ENCODE results near the gene PLAC8L1.
"Not testable (repeated sequence)": the region's sequence is repeated elsewhere in the genome, so short reads cannot be mapped to it uniquely, and the experiment has no call there.

The PLAC8L1 gene

DNA sequence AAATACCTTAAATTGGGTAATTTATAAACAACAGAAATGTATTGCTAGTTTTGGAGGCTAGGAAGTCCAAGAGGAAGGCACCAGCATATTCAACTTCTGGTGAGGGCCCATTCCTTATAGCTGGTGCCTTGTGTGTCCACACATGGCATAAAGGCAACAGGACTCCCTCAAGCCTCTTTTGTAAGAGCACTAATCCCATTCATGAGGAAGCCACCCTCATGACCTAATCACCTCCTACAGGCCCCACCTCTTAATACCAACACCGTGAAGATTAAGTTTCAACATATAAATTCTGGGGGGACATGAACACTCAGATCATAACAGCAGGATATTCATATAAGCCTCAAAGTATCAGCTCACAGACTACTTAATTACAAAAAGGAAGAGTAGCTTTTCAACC lies 4.0 kb upstream of the PLAC8L1 start:
- DNase-seq (ENCODE audit: low spot score), result no peak
- Histone ChIP-seq H3K4me3 (ENCODE audit: low read length in 2 of 2) (no peak overlapping the region), H3K79me1 (ENCODE audit: low read depth, low read length) (peaks cover under 1% of the 10 kb centered on the region), H3K4me1 (ENCODE audit: control insufficient read depth in 2 of 2, insufficient read depth in 1 of 2, low read depth in 1 of 2, low read length in 2 of 2) (no peaks in the 10 kb centered on the region), H2BK5ac (ENCODE audit: low read length) (no peak overlapping the region), H2BK120ac (ENCODE audit: low read depth, low read length) (no peak overlapping the region), H3K9me3 (replicated peaks in 1 of 2; ENCODE audit: control insufficient read depth in 2 of 2, insufficient read depth in 1 of 2, low read depth in 1 of 2, low read length in 2 of 2) (no peaks in the 10 kb centered on the region), H4K91ac (ENCODE audit: low read depth, low read length, poor library complexity) (no peak overlapping the region), H2BK15ac (ENCODE audit: low read length) (no peak overlapping the region), H3K27me3 (ENCODE audit: control insufficient read depth in 3 of 3, insufficient read depth in 3 of 3, low read depth in 1 of 3, low read length in 3 of 3) (no peaks in the 10 kb centered on the region), H3K23ac (ENCODE audit: low read depth, low read length, poor library complexity) (no peak overlapping the region), H4K8ac (ENCODE audit: low read depth, low read length) (no peak overlapping the region), H2AFZ (ENCODE audit: low read length) (no peak overlapping the region), H3K27ac (replicated peaks; ENCODE audit: low read length) (no peak overlapping the region), H3K4me2 (ENCODE audit: insufficient read depth, low read length, poor library complexity, severe bottlenecking) (no peak overlapping the region), H3K18ac (ENCODE audit: low read length) (no peak overlapping the region), H3K36me3 (replicated peaks in 1 of 2; ENCODE audit: control insufficient read depth in 2 of 2, insufficient read depth in 2 of 2, low read length in 2 of 2) (peaks cover 0 to 41% of the 10 kb centered on the region in 2 donors), H3K4ac (ENCODE audit: low read length) (no peak overlapping the region), H2AK5ac (ENCODE audit: low read depth, low read length) (no peak overlapping the region), H3K9ac (ENCODE audit: low read depth, low read length, poor library complexity) (no peak overlapping the region), H3K14ac (ENCODE audit: low read length) (no peak overlapping the region), H2BK12ac (ENCODE audit: low read length) (no peak overlapping the region)
- WGBS, 2 donors (ENCODE audit: extremely low coverage in 2 of 2, insufficient read length in 2 of 2, insufficient replicate concordance in 1 of 2), result no CpG with 5 or more reads among the region's 1 CpG

DNA sequence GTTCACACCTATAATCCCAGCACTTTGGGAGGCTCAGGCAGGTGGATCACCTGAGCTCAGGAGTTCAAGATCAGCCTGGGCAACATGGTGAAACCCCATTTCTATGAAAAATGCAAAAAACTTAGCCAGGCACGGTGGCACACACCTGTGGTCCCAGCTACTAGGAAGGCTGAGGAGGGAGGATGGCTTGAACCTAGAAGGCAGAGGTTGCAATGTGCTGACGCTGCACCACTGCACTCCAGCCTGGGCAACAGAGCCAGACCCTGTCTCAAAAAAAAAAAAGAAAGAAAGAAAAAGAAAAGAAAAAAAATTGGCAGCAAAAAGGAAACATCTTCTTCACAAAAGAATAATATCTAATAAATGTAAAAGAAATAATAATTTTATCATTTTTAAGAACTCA lies 3.5 kb upstream of the PLAC8L1 start:
- H2BK15ac ChIP-seq (ENCODE audit: low read length); H3K79me1 ChIP-seq (ENCODE audit: low read depth, low read length); H3K14ac ChIP-seq (ENCODE audit: low read length); H3K4me3 ChIP-seq (ENCODE audit: low read length in 2 of 2); H3K27ac ChIP-seq (replicated peaks; ENCODE audit: low read length); H3K4me2 ChIP-seq (ENCODE audit: insufficient read depth, low read length, poor library complexity, severe bottlenecking); H3K27me3 ChIP-seq (ENCODE audit: control insufficient read depth in 3 of 3, insufficient read depth in 3 of 3, low read depth in 1 of 3, low read length in 3 of 3); H3K18ac ChIP-seq (ENCODE audit: low read length); H3K9me3 ChIP-seq (replicated peaks in 1 of 2; ENCODE audit: control insufficient read depth in 2 of 2, insufficient read depth in 1 of 2, low read depth in 1 of 2, low read length in 2 of 2); H2BK120ac ChIP-seq (ENCODE audit: low read depth, low read length); H2BK12ac ChIP-seq (ENCODE audit: low read length); H2BK5ac ChIP-seq (ENCODE audit: low read length); H3K23ac ChIP-seq (ENCODE audit: low read depth, low read length, poor library complexity); H4K91ac ChIP-seq (ENCODE audit: low read depth, low read length, poor library complexity); H4K8ac ChIP-seq (ENCODE audit: low read depth, low read length); H3K4me1 ChIP-seq (ENCODE audit: control insufficient read depth in 2 of 2, insufficient read depth in 1 of 2, low read depth in 1 of 2, low read length in 2 of 2); H2AK5ac ChIP-seq (ENCODE audit: low read depth, low read length); H3K9ac ChIP-seq (ENCODE audit: low read depth, low read length, poor library complexity); H2AFZ ChIP-seq (ENCODE audit: low read length); DNase-seq (ENCODE audit: low spot score); H3K4ac ChIP-seq (ENCODE audit: low read length): not testable (repeated sequence)
- H3K36me3 ChIP-seq (replicated peaks in 1 of 2; ENCODE audit: control insufficient read depth in 2 of 2, insufficient read depth in 2 of 2, low read length in 2 of 2), result peaks cover 0 to 38% of the 10 kb centered on the region in 2 donors
- WGBS, 2 donors (ENCODE audit: extremely low coverage in 2 of 2, insufficient read length in 2 of 2, insufficient replicate concordance in 1 of 2), result no CpG with 5 or more reads among the region's 2 CpGs

DNA sequence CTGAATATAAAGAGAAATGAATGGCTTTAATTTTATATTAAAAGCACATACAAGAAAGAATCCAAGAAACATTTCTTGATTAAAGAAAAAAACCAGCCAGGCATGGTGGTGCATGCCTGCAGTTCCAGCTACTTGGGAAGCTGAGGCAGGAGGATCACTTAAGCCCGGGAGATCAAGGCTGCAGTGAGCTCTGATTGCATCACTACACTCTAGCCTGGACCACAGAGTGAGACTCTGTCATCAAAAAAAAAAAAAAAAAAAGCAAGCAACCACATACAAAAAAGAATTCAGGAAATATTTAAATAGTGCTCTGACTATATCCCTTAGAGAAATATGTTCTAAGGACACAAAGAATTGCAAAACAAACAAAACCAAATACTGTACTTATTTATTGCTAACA lies 2.5 kb upstream of the PLAC8L1 start:
- H3K23ac ChIP-seq (ENCODE audit: low read depth, low read length, poor library complexity), result no peak overlapping the region
- no peak overlapping the region for H3K27ac ChIP-seq (replicated peaks; ENCODE audit: low read length)
- no peak overlapping the region for H2BK5ac ChIP-seq (ENCODE audit: low read length)
- no peaks in the 10 kb centered on the region for H3K79me1 ChIP-seq (ENCODE audit: low read depth, low read length)
- H3K4ac ChIP-seq (ENCODE audit: low read length), result no peak overlapping the region
- DNase-seq (ENCODE audit: low spot score), result no peak
- no peaks in the 10 kb centered on the region for H3K27me3 ChIP-seq (ENCODE audit: control insufficient read depth in 3 of 3, insufficient read depth in 3 of 3, low read depth in 1 of 3, low read length in 3 of 3)
- H3K36me3 ChIP-seq (replicated peaks in 1 of 2; ENCODE audit: control insufficient read depth in 2 of 2, insufficient read depth in 2 of 2, low read length in 2 of 2), result peaks cover 0 to 28% of the 10 kb centered on the region in 2 donors
- no peak overlapping the region for H3K9ac ChIP-seq (ENCODE audit: low read depth, low read length, poor library complexity)
- H3K4me1 ChIP-seq (ENCODE audit: control insufficient read depth in 2 of 2, insufficient read depth in 1 of 2, low read depth in 1 of 2, low read length in 2 of 2), result no peaks in the 10 kb centered on the region
- no peak overlapping the region for H2BK12ac ChIP-seq (ENCODE audit: low read length)
- no peak overlapping the region for H3K4me2 ChIP-seq (ENCODE audit: insufficient read depth, low read length, poor library complexity, severe bottlenecking)
- H4K91ac ChIP-seq (ENCODE audit: low read depth, low read length, poor library complexity), result no peak overlapping the region
- no peak overlapping the region for H3K14ac ChIP-seq (ENCODE audit: low read length)
- no peak overlapping the region for H2BK15ac ChIP-seq (ENCODE audit: low read length)
- no CpG with 5 or more reads among the region's 1 CpG for WGBS, 2 donors (ENCODE audit: extremely low coverage in 2 of 2, insufficient read length in 2 of 2, insufficient replicate concordance in 1 of 2)
- no peaks in the 10 kb centered on the region for H3K9me3 ChIP-seq (replicated peaks in 1 of 2; ENCODE audit: control insufficient read depth in 2 of 2, insufficient read depth in 1 of 2, low read depth in 1 of 2, low read length in 2 of 2)
- no peak overlapping the region for H3K4me3 ChIP-seq (ENCODE audit: low read length in 2 of 2)
- H3K18ac ChIP-seq (ENCODE audit: low read length), result no peak overlapping the region
- H4K8ac ChIP-seq (ENCODE audit: low read depth, low read length), result no peak overlapping the region
- no peak overlapping the region for H2AFZ ChIP-seq (ENCODE audit: low read length)
- no peak overlapping the region for H2BK120ac ChIP-seq (ENCODE audit: low read depth, low read length)
- H2AK5ac ChIP-seq (ENCODE audit: low read depth, low read length), result no peak overlapping the region

DNA sequence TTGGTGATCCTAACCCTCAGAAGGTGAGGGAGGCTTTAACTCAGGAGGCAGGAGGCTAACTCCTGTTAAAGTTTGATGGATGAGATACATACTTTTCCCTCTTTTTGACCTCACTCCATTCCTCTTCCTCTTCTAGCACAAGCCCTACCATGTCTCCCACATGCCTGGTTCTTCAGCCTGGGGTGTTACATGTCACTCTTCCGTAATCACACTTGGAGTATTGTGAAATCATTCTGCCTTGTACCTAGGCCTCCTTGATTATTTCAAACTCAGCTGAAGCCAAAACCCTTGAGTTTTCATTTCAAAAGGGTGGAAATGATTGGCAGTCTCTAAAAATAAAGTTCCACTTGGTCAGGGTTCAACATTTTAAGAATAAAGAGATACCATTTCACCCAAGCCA lies 1.8 kb downstream of the PLAC8L1 start:
- Histone ChIP-seq H3K79me1 (ENCODE audit: low read depth, low read length) (no peaks in the 10 kb centered on the region), H3K27me3 (ENCODE audit: control insufficient read depth in 3 of 3, insufficient read depth in 3 of 3, low read depth in 1 of 3, low read length in 3 of 3) (no peaks in the 10 kb centered on the region), H2BK120ac (ENCODE audit: low read depth, low read length) (no peak overlapping the region), H3K4me3 (ENCODE audit: low read length in 2 of 2) (no peak overlapping the region), H2BK15ac (ENCODE audit: low read length) (no peak overlapping the region), H4K8ac (ENCODE audit: low read depth, low read length) (no peak overlapping the region), H3K4ac (ENCODE audit: low read length) (no peak overlapping the region), H3K23ac (ENCODE audit: low read depth, low read length, poor library complexity) (no peak overlapping the region), H3K14ac (ENCODE audit: low read length) (no peak overlapping the region), H2BK5ac (ENCODE audit: low read length) (no peak overlapping the region), H3K36me3 (replicated peaks in 1 of 2; ENCODE audit: control insufficient read depth in 2 of 2, insufficient read depth in 2 of 2, low read length in 2 of 2) (peaks cover 0 to 10% of the 10 kb centered on the region in 2 donors), H3K4me1 (ENCODE audit: control insufficient read depth in 2 of 2, insufficient read depth in 1 of 2, low read depth in 1 of 2, low read length in 2 of 2) (peaks cover 0 to 2% of the 10 kb centered on the region in 2 donors), H3K18ac (ENCODE audit: low read length) (no peak overlapping the region), H2AFZ (ENCODE audit: low read length) (no peak overlapping the region), H4K91ac (ENCODE audit: low read depth, low read length, poor library complexity) (no peak overlapping the region), H3K27ac (replicated peaks; ENCODE audit: low read length) (no peak overlapping the region), H3K9me3 (replicated peaks in 1 of 2; ENCODE audit: control insufficient read depth in 2 of 2, insufficient read depth in 1 of 2, low read depth in 1 of 2, low read length in 2 of 2) (no peaks in the 10 kb centered on the region), H2BK12ac (ENCODE audit: low read length) (no peak overlapping the region), H3K4me2 (ENCODE audit: insufficient read depth, low read length, poor library complexity, severe bottlenecking) (no peak overlapping the region), H2AK5ac (ENCODE audit: low read depth, low read length) (no peak overlapping the region), H3K9ac (ENCODE audit: low read depth, low read length, poor library complexity) (no peak overlapping the region)
- WGBS, 2 donors (ENCODE audit: extremely low coverage in 2 of 2, insufficient read length in 2 of 2, insufficient replicate concordance in 1 of 2), result no CpG with 5 or more reads among the region's 1 CpG
- DNase-seq (ENCODE audit: low spot score), result no peak

Data from neuronal stem cell (in vitro differentiated cells).